H54 (cell line): ENCODE results near the gene SEMA5A.
A peak's percentile ranks its signal among the peaks of the same experiment; 100 is the strongest.

Experiments used
- DNase-seq: peaks from one replicate; pipeline ENCODE4 v3.0.0; 2011; ENCODE audit warnings: low spot score, mixed read lengths; ENCODE audit not compliant: insufficient read length
- FAIRE-seq: peaks from 3 replicates; lab custom pipeline; 2011; peaks lifted over from hg19 to GRCh38; lab: Jason Lieb, UNC
- POLR2A ChIP-seq: IDR thresholded peaks from 2 replicates; pipeline ENCODE4 v1.6.1; 2011; ENCODE audit warnings: low read depth, mild to moderate bottlenecking, low read length

SEMA5A gene

DNA sequence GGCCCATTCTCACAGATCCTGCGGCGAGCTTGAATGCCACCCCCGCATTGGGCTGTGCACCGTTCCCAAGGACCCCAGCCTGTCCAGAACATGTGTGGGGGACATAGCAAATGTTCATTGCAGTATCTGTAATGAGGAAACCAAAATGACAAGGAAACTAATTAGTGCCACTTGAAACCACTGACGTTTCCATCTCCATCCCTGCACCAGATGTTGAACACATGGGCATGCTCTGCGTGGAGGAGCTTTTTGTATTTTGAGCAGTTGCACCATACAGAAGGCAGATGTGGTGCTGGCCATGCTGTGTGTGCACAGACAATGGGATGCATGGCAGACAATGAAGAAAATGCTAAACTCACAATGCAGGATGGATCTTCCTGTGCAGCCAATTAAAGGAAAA is 437.7 kb downstream of the SEMA5A start:
- DNase-seq (no peak), FAIRE-seq (no peak)
- TF ChIP-seq POLR2A, result no peak

GRCh38 chr5:9105851-9106250 is 440.0 kb downstream of the SEMA5A start:
- no peak for TF ChIP-seq POLR2A
- DNase-seq (no peak), FAIRE-seq (no peak)

- no peak for DNase-seq
- TF ChIP-seq POLR2A, result no peak
- no peak for FAIRE-seq
Measured at GRCh38 chr5:9104571-9105339, 441.1 kb downstream of the SEMA5A start.

GRCh38 chr5:9103290-9103689 is 442.6 kb downstream of the SEMA5A start:
- DNase-seq (no peak), FAIRE-seq (no peak)
- TF ChIP-seq POLR2A, result no peak

GRCh38 chr5:9099689-9100088 is 446.2 kb downstream of the SEMA5A start:
- DNase-seq, result no peak
- no peak for TF ChIP-seq POLR2A
- FAIRE-seq, result no peak

- FAIRE-seq (no peak), DNase-seq (no peak)
- no peak for TF ChIP-seq POLR2A
Measured at GRCh38 chr5:9098990-9099389, 446.9 kb downstream of the SEMA5A start.

- DNase-seq (no peak), FAIRE-seq (no peak)
- TF ChIP-seq POLR2A, result no peak
Measured at GRCh38 chr5:9094582-9094981, 451.3 kb downstream of the SEMA5A start.

DNA sequence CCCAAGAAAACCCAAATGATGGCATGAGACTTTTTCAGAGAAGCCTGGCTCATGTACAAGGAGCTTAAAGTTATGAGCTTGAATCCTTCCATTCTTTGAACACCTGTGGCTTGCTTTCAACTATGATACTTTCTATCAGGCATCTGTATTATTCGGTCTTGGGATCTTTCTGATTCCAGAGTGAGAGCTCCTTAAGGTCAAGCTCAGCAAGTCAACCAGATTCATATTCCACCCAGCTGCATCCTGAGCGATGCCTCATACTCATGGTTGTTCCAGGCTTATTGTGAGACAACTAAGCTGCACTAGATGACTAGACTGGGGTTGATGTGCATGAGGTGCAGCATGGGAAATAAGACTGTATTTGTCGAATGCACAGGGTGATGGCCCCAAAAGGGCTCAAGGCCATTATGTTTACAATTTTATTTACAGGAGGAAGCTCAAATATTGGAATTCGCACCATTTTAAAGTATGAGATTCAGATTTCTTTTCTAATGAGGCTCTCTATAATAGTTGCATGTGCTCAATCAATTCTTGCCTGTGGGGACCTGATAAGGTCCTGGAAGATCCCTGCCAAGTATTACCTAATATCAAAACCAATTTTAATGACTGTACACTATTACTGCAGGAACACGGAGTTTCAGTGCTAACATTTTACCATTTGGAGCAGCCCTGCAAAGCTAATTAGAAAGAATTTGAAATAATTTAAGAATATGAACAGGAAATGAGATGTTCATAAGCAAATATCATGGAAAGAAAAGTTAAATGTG is 453.8 kb downstream of the SEMA5A start:
- DNase-seq (no peak), FAIRE-seq (no peak)
- no peak for TF ChIP-seq POLR2A

DNA sequence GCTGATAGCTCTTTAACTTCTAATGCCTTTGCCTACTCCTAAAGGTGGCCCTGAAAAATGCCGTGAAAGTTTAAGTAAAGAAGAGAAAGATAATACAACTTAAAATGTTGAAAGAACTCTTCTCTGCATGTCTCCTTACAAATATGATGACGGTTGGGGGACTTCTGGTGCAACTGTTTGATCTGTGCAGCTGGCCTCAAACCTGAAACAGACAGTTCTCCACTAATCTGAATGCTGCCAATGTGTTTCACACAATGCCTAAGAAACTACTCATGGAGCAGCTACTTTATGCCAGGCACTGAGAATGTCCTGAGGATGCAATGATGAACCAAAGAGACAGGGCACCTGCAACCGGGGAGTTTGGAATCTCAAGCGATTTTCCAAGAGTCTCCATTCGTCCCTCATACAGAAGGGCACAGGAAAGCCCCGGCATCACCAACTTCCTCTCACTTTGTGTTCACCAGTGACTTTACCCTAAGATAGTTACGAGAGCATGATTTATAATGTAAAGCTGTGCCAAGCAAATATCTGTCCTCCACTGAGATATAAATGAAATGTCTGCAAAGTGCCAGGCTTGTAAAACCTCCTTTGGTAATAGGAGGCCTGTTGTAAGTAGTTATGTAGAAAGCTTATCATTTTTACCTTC is 455.4 kb downstream of the SEMA5A start:
- no peak for DNase-seq
- TF ChIP-seq POLR2A, result no peak
- FAIRE-seq, result no peak

DNA sequence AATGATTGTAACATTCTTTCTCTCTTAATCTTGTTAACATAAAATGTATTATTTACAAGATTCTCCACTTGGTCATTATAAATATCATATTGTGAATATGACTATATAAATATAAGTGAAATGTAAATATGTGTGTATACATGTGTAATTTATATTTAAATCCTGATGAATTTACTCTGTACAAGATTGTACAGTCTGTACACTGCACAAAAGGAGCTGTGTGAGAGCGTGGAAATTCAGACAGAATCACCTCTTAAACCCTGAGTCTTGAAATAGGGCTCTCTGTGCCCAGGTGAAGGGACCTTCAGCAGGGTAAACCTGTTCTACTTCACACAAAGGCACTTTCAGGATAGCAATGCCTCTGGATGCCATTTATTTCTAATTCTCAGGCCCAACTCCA is 456.0 kb downstream of the SEMA5A start:
- DNase-seq (no peak), FAIRE-seq (no peak)
- TF ChIP-seq POLR2A, result no peak

DNA sequence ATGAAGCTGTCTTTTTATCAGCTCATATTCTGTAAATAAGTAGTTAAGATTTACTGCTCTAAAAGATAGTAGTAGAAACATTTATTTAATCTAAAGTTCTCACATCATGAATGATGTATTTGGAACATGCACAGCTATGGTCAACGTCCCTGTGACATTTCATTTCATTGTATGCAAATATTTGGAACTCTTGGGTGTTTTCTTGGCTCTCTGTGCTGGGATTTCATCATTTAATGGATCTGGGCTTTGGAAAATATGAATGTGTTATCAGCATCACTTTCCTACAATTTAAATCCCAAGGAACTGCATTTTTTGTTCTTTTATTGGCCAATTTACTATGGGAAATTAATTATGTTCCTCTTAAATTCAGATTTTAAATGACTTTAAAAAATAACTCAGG is 462.9 kb downstream of the SEMA5A start:
- DNase-seq (no peak), FAIRE-seq (no peak)
- TF ChIP-seq POLR2A, result no peak

- no peak for DNase-seq
- no peak for TF ChIP-seq POLR2A
- FAIRE-seq, result peak; percentile 23
Measured at GRCh38 chr5:9072701-9073100, 473.2 kb downstream of the SEMA5A start.

GRCh38 chr5:9071524-9071923 is 474.4 kb downstream of the SEMA5A start:
- FAIRE-seq, result no peak
- DNase-seq, result no peak
- TF ChIP-seq POLR2A, result no peak

- DNase-seq (no peak), FAIRE-seq (no peak)
- no peak for TF ChIP-seq POLR2A
Measured at GRCh38 chr5:9071074-9071473, 474.8 kb downstream of the SEMA5A start.
